Stimulated activated naive CD4-positive, alpha-beta T cell (primary cell): ENCODE data around the gene SLC16A13.
A peak's percentile ranks its signal among the peaks of the same experiment; 100 is the strongest.
"Not testable (repeated sequence)": the region's sequence is repeated elsewhere in the genome, so short reads cannot be mapped to it uniquely, and the experiment has no call there.

ENCODE experiments used
- DNase-seq, 6 experiments: peaks; one replicate each; lab custom pipeline; 2025; lab: John Stamatoyannopoulos, UW

SLC16A13 gene

DNA sequence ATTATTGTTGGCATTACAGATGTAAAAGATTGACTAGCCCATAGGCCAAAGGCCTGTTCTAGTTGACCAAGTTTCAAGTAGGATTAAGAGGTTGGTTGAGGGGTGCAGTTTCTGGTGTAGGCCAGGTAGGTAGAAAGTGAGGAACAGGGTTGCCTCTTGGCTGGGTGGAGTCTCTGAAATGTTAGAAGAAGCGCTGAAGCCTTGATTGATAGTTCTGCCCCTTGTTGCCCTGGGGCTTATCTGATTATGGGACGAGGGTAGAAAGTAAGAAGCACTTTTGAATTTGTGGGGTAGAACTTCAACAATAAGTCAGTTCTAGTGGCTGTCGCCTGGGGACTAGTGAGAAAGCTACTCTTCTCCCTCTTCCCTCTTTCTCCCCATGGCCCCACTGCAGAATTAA lies 6.7 kb upstream of the SLC16A13 start:
- DNase-seq: no peak

DNA sequence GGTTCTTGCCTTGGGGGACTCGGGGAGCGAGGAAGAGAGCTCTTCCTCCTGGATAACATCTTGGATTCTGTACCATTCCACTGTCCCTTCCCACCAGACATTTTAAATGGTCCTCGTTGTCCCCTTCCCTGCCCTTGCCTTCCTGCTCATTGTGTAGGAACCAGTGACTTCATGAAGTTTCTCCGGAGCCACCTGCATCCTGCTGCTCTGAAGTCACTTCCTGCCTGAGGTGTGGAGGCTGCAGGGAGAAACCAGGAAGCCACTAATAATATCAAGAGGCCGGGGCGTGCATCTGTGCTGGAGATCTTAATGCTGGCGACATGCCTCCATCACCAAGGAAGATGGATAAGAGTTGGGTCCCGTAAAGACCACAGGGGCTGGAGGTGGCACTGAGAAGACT lies 6.2 kb upstream of the SLC16A13 start:
- DNase-seq: peak in 3 of 6 experiments; percentile 28 to 43 (median 32)

DNA sequence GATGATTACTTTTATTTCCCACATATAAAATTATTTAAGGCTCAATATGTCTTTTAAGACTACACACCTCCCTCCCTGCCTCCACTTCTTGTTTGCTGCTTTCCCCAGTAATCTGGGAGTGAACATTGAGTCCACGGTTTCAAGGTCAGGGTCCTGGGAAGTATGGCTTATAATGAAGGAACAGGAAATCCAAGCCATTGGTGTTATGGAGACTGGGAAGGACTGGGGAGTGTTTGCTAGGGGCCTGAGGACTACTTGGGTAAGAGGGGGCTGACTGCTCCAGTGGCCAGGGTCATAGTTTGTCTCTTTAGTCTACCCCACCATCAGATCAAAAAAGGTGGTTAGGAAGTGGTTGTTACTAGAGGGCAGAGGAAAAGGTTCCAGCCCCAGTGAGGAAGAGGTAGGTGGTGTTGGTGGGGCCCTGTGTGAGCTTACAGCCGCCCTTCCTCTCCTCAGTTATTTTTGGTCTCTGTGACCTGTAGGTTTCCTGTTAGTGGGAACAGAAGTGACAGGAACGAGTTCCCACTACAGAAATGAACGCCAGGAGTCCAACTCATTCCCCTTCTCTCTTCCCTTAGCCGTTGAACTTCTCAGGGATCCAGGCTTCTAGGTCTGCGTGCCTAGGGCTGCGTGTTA lies 742 bp upstream of the SLC16A13 start:
- DNase-seq: peak in 4 of 6 experiments; percentile 25 to 72 (median 46)

DNA sequence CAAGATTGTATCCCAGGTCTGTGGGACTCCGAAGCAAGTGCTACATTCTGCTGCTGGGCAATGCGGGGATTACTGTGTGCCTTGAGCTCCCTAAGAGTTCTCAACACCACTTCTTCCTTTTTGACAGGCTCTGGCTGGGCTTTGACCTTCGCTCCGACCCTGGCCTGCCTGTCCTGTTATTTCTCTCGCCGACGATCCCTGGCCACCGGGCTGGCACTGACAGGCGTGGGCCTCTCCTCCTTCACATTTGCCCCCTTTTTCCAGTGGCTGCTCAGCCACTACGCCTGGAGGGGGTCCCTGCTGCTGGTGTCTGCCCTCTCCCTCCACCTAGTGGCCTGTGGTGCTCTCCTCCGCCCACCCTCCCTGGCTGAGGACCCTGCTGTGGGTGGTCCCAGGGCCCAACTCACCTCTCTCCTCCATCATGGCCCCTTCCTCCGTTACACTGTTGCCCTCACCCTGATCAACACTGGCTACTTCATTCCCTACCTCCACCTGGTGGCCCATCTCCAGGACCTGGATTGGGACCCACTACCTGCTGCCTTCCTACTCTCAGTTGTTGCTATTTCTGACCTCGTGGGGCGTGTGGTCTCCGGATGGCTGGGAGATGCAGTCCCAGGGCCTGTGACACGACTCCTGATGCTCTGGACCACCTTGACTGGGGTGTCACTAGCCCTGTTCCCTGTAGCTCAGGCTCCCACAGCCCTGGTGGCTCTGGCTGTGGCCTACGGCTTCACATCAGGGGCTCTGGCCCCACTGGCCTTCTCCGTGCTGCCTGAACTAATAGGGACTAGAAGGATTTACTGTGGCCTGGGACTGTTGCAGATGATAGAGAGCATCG lies 2.4 kb downstream of the SLC16A13 start:
- no peak for DNase-seq

DNA sequence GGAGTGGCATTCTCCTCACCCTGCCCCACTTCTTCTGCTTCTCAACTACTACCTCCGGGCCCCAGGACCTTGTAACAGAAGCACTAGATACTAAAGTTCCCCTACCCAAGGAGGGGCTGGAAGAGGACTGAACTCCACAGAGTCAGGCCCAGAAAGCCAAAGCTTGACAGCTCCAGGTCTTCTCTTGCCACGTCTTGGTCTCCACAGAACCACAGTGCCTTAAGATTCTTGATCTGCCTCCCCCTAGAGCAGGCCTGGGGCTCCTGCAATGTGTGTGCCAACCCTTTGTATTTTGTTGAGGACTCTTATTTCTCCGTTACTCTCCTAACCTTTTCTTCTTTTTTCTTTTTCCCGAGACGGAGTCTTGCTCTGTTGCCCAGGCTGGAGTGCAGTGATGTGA lies 4.0 kb downstream of the SLC16A13 start:
- peak in 2 of 6 experiments; percentile 26 for DNase-seq

DNA sequence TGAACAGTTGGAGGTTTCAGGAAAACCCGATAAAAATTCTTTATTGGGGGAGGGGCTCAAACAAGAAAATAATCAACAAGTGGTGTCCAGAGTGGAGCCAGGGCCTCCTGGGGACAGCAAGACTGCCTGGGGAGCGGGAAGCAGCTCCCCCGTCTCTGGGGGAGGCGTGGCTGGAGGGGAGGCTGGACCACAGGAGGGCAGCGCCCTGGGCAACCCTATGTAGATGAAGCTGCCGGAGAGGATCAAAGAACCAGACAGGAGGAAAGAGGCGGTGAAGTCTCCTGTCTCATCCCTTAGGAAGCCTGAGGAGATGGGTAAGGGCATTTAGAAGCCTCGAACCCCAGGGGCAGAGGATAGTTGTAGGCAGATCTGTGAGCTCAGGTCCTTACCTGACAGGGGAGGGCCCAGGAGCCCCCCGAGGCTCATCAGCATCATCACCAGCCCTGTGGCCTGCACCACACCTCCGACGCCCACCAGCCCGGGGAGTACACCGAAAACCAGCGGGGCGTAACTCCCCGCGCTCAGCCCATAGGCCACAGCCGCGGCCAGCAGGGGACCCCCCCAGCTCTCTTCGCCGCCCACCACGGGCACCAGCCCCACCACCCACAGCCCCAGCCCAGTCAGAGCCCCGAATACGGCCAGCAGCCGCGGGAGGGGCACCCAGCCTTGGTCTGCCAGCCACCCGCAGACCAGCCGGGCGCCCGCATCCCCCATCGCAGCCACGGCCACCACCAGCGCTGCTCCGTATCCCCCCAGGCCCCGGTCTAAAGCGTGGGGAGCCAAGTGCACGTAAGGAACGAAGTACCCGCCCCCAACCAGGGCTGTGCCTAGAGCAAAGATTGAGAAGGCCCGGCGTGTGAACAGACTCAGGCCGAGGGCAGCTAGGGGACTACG lies 6.0 kb downstream of the SLC16A13 start:
- peak in 2 of 6 experiments; percentile 42 to 55 for DNase-seq

DNA sequence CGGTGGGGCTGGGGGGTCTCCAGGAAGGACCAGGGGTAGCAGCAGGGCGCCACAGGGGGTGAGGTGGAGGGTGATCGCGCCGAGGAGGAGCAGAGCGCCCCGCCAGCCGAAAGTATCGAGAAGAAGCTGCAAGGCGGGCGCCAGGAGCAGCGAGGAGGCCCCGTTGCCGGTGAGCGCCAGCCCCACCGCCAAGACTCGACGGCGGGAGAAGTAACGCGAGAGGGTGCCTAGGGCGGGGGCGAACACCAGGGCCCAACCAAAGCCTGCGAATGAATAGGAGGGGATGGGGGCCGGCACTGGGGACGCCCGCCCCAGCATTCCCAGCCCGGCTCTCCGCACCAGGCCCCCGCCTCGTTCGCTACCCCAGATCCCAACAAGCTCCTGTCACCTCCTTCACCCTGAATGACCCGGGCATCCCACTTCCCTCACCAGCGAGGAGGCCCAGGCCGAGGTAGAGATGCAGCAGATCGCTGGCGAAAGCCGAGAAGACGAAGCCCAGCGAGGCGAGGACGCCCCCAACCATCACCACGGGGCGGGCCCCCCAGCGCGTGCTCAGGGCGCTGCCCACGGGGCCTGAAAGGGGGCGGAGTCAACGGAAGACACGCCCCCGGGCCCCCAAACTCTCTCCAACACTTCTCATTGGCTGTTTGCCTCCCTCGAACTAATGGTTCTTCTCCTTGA lies 6.8 kb downstream of the SLC16A13 start:
- DNase-seq: peak; percentile 23 to 68 (median 58)

DNA sequence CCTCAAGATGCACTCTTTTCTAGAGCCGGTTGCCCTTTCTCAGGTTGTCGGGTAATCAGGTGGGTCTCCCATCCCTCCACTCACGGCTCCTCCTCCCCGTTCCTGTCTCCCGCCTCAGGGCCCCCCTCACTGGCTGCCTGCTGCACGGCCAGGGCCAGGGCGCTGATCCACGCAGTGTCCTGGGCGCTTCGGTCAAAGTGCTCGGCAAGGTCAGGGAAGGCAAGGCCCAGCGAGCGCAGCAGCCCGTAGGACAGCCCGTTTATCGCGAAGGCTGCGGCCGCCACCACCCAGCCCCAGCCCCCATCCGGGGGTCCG lies 7.3 kb downstream of the SLC16A13 start:
- DNase-seq: no peak

- peak in 4 of 6 experiments; percentile 28 to 66 (median 46) for DNase-seq
These were observed 7.8 kb downstream of the SLC16A13 start, which contains the start of gene SLC16A11 for GRCh38 chr17:7043497-7044198. TSS of gene SLC16A11 (minus strand) at chr17:7044092. CDS start at chr17:7043513, 579 bp downstream.

DNA sequence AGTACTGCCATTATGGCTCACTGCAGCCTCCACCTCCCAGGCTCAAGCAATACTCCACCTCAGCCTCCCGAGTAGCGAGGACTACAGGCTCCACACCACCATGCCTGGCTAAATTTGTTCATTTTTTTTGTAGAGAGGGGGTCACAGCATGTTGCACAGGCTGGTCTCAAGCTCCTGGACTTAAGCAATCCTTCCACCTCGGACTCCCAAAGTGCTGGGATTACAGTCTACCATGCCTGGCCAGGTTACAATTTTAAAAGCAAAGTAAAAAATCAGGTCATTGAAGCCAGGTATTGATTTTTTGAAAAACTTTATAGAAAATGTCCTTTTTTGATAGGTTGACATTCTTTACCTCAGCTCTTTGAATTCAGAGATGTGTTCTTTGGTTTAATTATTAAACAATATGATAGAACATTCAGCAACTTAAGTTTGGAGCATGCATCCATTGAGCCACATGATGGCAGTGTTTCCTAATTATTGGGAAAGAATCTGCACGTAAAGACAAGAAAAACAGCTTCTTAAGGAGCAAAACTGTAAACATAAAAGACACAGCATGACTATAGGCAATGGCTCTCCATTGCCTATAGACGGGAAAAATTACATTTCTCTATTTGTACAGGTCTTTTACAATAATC lies 9.8 kb downstream of the SLC16A13 start:
- peak in 5 of 6 experiments; percentile 27 to 79 (median 70) for DNase-seq

DNA sequence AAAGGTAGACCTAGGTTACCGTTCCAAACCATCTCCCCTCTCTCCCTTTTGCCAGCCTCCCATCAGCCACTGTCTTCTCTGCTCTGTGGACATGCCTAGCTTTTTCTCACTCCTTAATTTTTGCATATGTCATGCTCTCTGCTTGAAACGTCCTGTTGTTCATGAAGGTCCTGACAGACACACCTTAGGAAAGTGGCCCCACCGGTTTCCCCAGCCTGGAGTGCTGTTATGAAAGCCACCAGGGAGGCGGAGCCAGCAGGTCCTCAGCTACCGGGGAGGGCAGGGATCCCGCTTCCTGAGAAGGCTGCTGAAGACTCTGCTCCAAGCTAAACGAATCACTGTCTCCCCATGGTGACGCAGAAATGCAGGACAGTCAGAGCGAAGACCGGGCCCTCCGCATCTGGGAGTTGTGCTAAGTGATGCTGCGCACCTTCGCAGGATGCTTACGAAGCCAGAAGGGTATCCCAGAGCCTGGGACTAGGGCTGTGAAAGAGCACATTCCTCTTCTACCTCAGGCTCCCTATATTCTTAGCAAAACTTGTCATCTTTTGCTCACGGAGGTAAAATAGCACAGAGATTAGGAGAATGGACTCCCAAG lies 10.4 kb downstream of the SLC16A13 start:
- DNase-seq: peak in 5 of 6 experiments; percentile 16 to 79 (median 39)

- DNase-seq: peak; percentile 61 to 83 (median 71)
These were observed 11.0 kb downstream of the SLC16A13 start for GRCh38 chr17:7046725-7047397.

DNA sequence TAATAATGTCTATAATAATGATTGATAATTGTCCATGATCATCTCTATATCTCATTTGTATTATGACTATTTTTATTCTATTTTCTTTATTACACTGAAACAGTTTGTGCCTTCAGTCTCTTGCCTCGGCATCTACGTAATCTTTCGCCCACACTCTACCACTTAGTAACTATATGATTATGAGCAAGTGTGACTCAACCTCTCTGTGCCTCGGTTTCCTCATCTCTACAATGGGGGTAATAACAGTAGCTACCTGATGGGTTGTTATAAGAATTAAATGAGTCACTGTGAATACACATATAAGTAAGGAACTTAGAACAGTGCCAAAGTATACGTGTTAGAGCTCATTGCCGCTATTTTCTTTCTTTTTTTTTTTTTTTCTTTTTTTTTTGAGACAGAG lies 11.8 kb downstream of the SLC16A13 start:
- no peak for DNase-seq

DNA sequence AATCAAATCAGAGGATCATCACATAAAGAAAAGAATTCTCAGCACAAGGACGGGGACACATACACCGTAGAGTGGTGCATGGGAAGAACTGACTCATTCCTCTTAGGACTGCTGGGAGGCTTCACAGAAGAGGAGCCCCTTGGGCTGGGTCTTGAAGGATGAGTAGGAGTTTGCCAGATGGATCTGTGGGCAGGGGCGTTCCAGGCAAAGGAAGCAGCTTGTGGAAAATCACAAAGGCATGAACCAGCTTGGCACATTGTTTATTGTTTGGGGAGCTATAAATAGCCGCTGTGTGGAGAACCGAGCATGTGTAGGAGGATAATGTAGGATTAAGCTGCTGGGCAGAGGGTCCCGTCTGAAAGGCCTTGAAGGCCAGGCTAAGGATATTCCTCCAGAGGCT lies 13.2 kb downstream of the SLC16A13 start:
- DNase-seq: no peak

GRCh38 chr17:7050583-7050982 lies 14.8 kb downstream of the SLC16A13 start:
- not testable (repeated sequence) for DNase-seq

DNA sequence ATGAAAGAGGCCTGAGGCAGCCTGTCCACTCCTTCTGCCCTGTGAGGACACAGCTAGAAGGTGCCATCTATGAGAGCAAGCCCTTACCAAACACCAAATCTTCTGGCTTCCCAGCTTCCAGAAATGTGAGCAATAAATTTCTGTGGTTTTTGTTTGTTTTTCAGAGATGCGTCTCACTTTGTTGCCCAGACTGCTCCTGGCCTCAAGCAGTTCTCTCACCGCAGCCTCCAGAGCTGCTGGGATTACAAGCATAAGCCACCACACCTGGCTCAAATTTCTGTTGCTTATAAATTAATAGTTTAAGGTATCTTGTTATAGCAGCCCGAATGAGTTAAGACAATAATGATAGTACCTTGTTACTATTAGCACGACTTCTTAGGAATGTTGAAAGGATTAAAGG lies 20.6 kb downstream of the SLC16A13 start:
- DNase-seq: no peak

DNA sequence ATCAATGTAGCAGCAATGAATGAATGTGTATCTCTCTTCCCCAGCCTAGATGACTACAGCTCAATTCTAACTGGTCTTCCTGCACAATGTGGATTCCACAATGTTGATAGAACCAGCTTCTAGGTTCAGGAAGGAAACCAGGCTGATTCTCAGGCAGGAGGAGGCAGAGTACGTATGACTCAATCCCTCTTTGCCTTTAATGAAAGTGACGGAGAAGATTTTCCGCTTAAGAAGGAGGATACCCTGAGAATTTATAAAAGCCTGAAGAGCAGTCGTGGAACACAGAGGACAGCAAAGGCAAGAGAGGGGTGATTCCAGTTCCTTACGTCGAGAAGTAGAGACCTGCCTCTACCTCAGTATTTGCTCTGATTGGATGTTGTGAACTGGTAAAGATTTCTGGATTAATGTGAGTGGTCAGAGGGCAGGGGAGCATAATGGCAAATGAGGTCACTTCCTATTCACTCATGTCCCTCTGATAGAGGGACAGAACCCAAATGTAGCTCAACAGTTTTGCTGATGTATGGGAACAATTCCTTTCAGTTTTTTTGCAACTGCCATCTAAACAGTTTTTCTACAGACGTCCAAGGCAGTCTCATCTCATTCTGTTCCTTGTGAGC lies 23.1 kb downstream of the SLC16A13 start:
- DNase-seq: no peak

- DNase-seq: no peak
These were observed 24.5 kb downstream of the SLC16A13 start for GRCh38 chr17:7060165-7060891.
